ENCODE results near the gene NARS2. TPM values are rescaled to one million over a fixed set of nuclear protein-coding genes. Genes with fewer than 3 reads are reported as not detected.

The NARS2 gene
- total RNA-seq, 4 donors from 2014 or later = 9.2 to 39.9 (median 19.6) TPM

- H3K27ac ChIP-seq = no peak overlapping the region
- intact Hi-C loops (cut with DNase I; ENCODE audit: low total_unique reads) = no loop called here
- H3K27me3 ChIP-seq = no peaks in the 10 kb centered on the region
- no peak for DNase-seq
- H3K4me1 ChIP-seq = no peaks in the 10 kb centered on the region
- peaks cover 0 to 14% of the 10 kb centered on the region in 2 donors for H3K9me3 ChIP-seq
- H3K36me3 ChIP-seq = no peaks in the 10 kb centered on the region
- no peak overlapping the region for H3K4me3 ChIP-seq
- TF ChIP-seq, protein P1, sequence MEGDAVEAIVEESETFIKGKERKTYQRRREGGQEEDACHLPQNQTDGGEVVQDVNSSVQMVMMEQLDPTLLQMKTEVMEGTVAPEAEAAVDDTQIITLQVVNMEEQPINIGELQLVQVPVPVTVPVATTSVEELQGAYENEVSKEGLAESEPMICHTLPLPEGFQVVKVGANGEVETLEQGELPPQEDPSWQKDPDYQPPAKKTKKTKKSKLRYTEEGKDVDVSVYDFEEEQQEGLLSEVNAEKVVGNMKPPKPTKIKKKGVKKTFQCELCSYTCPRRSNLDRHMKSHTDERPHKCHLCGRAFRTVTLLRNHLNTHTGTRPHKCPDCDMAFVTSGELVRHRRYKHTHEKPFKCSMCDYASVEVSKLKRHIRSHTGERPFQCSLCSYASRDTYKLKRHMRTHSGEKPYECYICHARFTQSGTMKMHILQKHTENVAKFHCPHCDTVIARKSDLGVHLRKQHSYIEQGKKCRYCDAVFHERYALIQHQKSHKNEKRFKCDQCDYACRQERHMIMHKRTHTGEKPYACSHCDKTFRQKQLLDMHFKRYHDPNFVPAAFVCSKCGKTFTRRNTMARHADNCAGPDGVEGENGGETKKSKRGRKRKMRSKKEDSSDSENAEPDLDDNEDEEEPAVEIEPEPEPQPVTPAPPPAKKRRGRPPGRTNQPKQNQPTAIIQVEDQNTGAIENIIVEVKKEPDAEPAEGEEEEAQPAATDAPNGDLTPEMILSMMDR (IDR thresholded peaks at IDR 0.05) = no peak
- no peak for TF ChIP-seq POLR2A (IDR thresholded peaks at IDR 0.05)
Observed at GRCh38 chr11:78587446-78587845, 12.8 kb upstream of the NARS2 start.

DNA sequence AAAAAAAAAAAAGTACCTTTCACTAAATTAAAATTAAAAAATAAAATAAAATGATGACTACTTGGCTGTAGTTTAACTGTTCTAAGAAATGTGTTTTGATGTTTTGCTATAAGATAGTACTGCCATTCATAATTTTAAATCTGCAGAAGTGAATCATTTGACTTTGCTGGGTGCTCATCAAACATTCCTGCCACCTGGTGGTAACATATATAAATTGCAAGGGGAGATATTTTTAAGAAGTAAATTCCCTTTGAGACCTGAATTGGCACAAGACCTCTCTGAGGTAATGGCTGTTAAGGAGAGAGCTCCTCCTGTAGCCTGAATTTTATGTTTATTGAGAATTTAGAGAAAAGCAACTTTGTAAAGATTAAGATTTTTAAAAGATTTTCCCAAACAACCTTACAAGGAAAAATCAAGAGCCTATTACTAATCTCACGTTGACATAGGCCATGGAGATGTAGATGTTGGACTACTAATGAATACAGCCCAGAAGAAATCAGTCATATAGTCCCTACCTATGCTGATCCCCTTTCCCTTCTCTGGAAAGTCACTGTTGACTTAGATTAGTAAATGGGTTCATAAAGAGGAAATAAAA is 11.9 kb upstream of the NARS2 start:
- H3K36me3 ChIP-seq = no peaks in the 10 kb centered on the region
- H3K27me3 ChIP-seq = no peaks in the 10 kb centered on the region
- DNase-seq = no peak
- H3K27ac ChIP-seq = no peak overlapping the region
- TF ChIP-seq, protein P1 (IDR thresholded peaks at IDR 0.05) = no peak
- no peaks in the 10 kb centered on the region for H3K4me1 ChIP-seq
- H3K9me3 ChIP-seq = peaks cover 0 to 14% of the 10 kb centered on the region in 2 donors
- intact Hi-C loops (cut with DNase I; ENCODE audit: low total_unique reads) = no loop called here
- no peak overlapping the region for H3K4me3 ChIP-seq

DNA sequence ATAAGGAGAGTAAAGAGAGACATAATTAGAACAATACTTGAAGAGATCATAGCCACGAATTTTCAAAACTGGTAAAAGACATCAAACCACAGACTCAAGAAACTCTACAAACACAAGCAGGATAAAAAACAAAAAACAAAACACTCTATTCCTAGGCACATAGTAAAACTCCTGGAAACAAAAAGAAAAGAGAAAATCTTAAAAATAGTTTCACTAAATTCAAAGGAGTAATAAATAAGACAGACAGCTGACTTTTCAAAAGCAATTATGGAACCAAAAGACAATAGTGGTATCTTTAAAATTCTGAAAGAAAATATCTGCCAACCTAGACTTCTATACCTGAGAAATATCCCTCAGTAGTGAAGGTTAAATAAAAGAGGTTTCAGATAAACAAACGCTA is 9.2 kb upstream of the NARS2 start:
- Histone ChIP-seq H3K36me3 (no peaks in the 10 kb centered on the region), H3K4me3 (no peak overlapping the region), H3K27ac (no peak overlapping the region), H3K27me3 (no peaks in the 10 kb centered on the region), H3K4me1 (no peaks in the 10 kb centered on the region), H3K9me3 (peaks cover 0 to 14% of the 10 kb centered on the region in 2 donors)
- no peak for DNase-seq
- intact Hi-C loops (cut with DNase I; ENCODE audit: low total_unique reads) = no loop called here
- TF ChIP-seq, protein P1 (IDR thresholded peaks at IDR 0.05) = no peak
- no peak for TF ChIP-seq POLR2A (IDR thresholded peaks at IDR 0.05)

- Histone ChIP-seq H3K27ac (no peak overlapping the region), H3K9me3 (no peaks in the 10 kb centered on the region), H3K4me1 (peaks cover 0 to 9% of the 10 kb centered on the region in 2 donors), H3K4me3 (no peak overlapping the region), H3K27me3 (no peaks in the 10 kb centered on the region), H3K36me3 (no peaks in the 10 kb centered on the region)
- intact Hi-C loops (cut with DNase I; ENCODE audit: low total_unique reads) = no loop called here
- DNase-seq = no peak
- TF ChIP-seq, protein P1 (IDR thresholded peaks at IDR 0.05) = no peak
- TF ChIP-seq POLR2A (IDR thresholded peaks at IDR 0.05) = no peak
Observed at GRCh38 chr11:78577495-78577894, 2.8 kb upstream of the NARS2 start.

- no peaks in the 10 kb centered on the region for H3K36me3 ChIP-seq
- no peaks in the 10 kb centered on the region for H3K27me3 ChIP-seq
- intact Hi-C loops (cut with DNase I; ENCODE audit: low total_unique reads) = no loop called here
- H3K27ac ChIP-seq = no peak overlapping the region
- H3K4me1 ChIP-seq = peaks cover 0 to 9% of the 10 kb centered on the region in 2 donors
- DNase-seq = no peak
- H3K9me3 ChIP-seq = no peaks in the 10 kb centered on the region
- TF ChIP-seq POLR2A (IDR thresholded peaks at IDR 0.05) = no peak
- TF ChIP-seq, protein P1 (IDR thresholded peaks at IDR 0.05) = no peak
- H3K4me3 ChIP-seq = no peak overlapping the region
Observed at GRCh38 chr11:78576549-78577097, 2.0 kb upstream of the NARS2 start.
